Stimulated activated CD4-positive, alpha-beta T cell treated with anti-CD3 and anti-CD28 coated beads, TNF-alpha, amount 100 ng/mL, for 4 hours (primary cell): ENCODE data around the gene TMEM101.
"Not testable (repeated sequence)": the region's sequence is repeated elsewhere in the genome, so short reads cannot be mapped to it uniquely, and the experiment has no call there.

Experiments
- DNase-seq, 3 experiments: peaks; one replicate each; pipeline ENCODE4 v3.0.0-alpha.2; 2020; ENCODE audit warnings: low read depth in 3 of 3

TMEM101 gene

GRCh38 chr17:43975898-43976297 is 38.9 kb downstream of the TMEM101 start:
- no peak for DNase-seq

- no peak for DNase-seq
These were observed 40.1 kb downstream of the TMEM101 start for GRCh38 chr17:43974382-43975266.

GRCh38 chr17:43972444-43973212 is 42.1 kb downstream of the TMEM101 start:
- DNase-seq = not testable (repeated sequence)

GRCh38 chr17:43971436-43971835 is 43.3 kb downstream of the TMEM101 start:
- not testable (repeated sequence) for DNase-seq

- no peak for DNase-seq
These were observed 44.4 kb downstream of the TMEM101 start for GRCh38 chr17:43970366-43970765.

- DNase-seq = no peak
These were observed 47.4 kb downstream of the TMEM101 start for GRCh38 chr17:43967251-43967875.

- DNase-seq = no peak
These were observed 48.5 kb downstream of the TMEM101 start for GRCh38 chr17:43966276-43966675.

GRCh38 chr17:43962479-43962878 is 52.3 kb downstream of the TMEM101 start:
- no peak for DNase-seq

GRCh38 chr17:43961954-43962353 is 52.8 kb downstream of the TMEM101 start:
- no peak for DNase-seq

- not testable (repeated sequence) for DNase-seq
These were observed 53.5 kb downstream of the TMEM101 start for GRCh38 chr17:43961292-43961691.
